ENCODE data around the gene ZNF446. TPM values are rescaled to one million over a fixed set of nuclear protein-coding genes. Genes with fewer than 3 reads are reported as not detected.
"Not testable (repeated sequence)": the region's sequence is repeated elsewhere in the genome, so short reads cannot be mapped to it uniquely, and the experiment has no call there.

ZNF446 gene
- total RNA-seq, 1 donor from 2014 or later, result 6.0 TPM

DNA sequence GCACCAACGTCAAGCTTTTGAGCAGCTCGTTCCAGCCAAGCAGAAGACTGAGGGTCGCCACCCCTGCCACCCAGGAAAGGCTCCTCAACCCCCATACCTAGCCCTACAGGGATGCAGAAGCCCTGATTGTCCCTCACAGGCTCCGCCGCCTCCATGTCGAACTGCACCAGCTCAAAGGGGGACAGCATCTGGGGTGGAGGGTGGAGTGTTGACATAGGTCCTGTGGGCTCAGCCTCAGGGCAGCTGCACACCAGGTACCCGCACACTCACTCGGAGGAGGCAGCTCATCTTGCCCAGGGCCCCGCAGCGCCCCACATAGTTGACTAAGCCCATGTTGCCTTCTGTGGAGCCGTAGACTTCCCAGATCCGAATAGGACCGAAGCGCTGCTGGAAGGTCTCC, 24.1 kb downstream of the ZNF446 start:
- no peaks in the 10 kb centered on the region for H3K79me2 ChIP-seq (ENCODE audit: insufficient read depth, low read length)
- no peaks in the 10 kb centered on the region for H3K27me3 Mint-ChIP-seq (ENCODE audit: low read depth, unreplicated experiment)
- no peak for DNase-seq (ENCODE audit: low read depth)
- peak overlapping the region; percentile 93 for H3K4me2 ChIP-seq (ENCODE audit: low read length)
- H3K4me1 Mint-ChIP-seq (ENCODE audit: low read depth, unreplicated experiment), result peaks cover 8% of the 10 kb centered on the region
- TF ChIP-seq, protein P1, sequence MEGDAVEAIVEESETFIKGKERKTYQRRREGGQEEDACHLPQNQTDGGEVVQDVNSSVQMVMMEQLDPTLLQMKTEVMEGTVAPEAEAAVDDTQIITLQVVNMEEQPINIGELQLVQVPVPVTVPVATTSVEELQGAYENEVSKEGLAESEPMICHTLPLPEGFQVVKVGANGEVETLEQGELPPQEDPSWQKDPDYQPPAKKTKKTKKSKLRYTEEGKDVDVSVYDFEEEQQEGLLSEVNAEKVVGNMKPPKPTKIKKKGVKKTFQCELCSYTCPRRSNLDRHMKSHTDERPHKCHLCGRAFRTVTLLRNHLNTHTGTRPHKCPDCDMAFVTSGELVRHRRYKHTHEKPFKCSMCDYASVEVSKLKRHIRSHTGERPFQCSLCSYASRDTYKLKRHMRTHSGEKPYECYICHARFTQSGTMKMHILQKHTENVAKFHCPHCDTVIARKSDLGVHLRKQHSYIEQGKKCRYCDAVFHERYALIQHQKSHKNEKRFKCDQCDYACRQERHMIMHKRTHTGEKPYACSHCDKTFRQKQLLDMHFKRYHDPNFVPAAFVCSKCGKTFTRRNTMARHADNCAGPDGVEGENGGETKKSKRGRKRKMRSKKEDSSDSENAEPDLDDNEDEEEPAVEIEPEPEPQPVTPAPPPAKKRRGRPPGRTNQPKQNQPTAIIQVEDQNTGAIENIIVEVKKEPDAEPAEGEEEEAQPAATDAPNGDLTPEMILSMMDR (IDR thresholded peaks at IDR 0.05; ENCODE audit: insufficient read depth, low read depth, low read length), result no peak
- TF ChIP-seq EZH2 (IDR thresholded peaks at IDR 0.05; ENCODE audit: insufficient read depth, low read length), result no peak
- peaks cover 8% of the 10 kb centered on the region for H3K36me3 Mint-ChIP-seq (ENCODE audit: low read depth, unreplicated experiment)
- H3K27ac Mint-ChIP-seq (ENCODE audit: unreplicated experiment), result no peak overlapping the region
- no peak for FAIRE-seq
- peaks cover 4% of the 10 kb centered on the region for H3K9me3 ChIP-seq (ENCODE audit: insufficient read depth, low read depth, low read length)
- no peak overlapping the region for H3K27ac ChIP-seq (ENCODE audit: low read depth, low read length)
- H3K4me3 ChIP-seq (ENCODE audit: insufficient read depth, low read depth, low read length), result no peak overlapping the region
- H3K9ac ChIP-seq (ENCODE audit: low read length), result no peak overlapping the region
- peak overlapping the region; percentile 91 for H3K4me3 Mint-ChIP-seq (ENCODE audit: unreplicated experiment)
- H3K27me3 ChIP-seq (ENCODE audit: insufficient read depth, low read length), result no peaks in the 10 kb centered on the region
- no peaks in the 10 kb centered on the region for H3K9me3 Mint-ChIP-seq (ENCODE audit: unreplicated experiment)
- H3K4me1 ChIP-seq (ENCODE audit: insufficient read depth, low read length), result peaks cover 4% of the 10 kb centered on the region
- H4K20me1 ChIP-seq (ENCODE audit: insufficient read depth, low read length), result no peaks in the 10 kb centered on the region
- H3K36me3 ChIP-seq (ENCODE audit: insufficient read depth, low read length), result no peaks in the 10 kb centered on the region
- H2AFZ ChIP-seq (ENCODE audit: low read depth, low read length), result no peak overlapping the region

DNA sequence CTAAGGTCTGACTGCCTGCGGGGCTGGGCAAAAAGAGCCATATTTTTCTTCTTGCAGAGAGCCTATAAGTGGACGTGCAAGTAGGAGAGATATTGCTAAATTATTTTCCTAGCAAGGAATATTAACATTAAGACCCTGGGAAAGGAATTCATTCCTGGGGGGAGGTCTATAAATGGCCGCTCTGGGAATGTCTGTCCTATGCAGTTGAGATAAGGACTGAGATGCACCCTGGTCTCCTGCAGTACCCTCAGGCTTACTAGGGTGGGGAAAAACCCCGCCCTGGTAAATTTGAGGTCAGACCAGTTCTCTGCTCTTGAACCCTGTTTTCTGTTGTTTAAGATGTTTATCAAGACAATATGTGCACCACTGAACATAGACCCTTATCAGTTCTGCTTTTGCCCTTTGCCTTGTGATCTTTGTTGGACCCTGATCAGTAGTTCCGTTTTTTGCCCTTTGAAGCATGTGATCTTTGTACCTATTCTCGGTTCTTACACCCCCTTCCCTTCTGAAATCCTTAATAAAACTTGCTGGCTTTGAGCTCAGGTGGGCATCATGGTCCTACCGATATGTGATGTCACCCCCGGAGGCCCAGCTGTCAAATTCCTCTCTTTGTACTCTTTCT, 31.6 kb downstream of the ZNF446 start:
- not testable (repeated sequence) for FAIRE-seq; H3K9ac ChIP-seq (ENCODE audit: low read length); H3K4me2 ChIP-seq (ENCODE audit: low read length); H3K36me3 Mint-ChIP-seq (ENCODE audit: low read depth, unreplicated experiment); H3K9me3 ChIP-seq (ENCODE audit: insufficient read depth, low read depth, low read length); H3K4me1 Mint-ChIP-seq (ENCODE audit: low read depth, unreplicated experiment); H2AFZ ChIP-seq (ENCODE audit: low read depth, low read length); H3K9me3 Mint-ChIP-seq (ENCODE audit: unreplicated experiment); H3K36me3 ChIP-seq (ENCODE audit: insufficient read depth, low read length); H3K4me3 Mint-ChIP-seq (ENCODE audit: unreplicated experiment); H3K27ac ChIP-seq (ENCODE audit: low read depth, low read length); H3K27me3 Mint-ChIP-seq (ENCODE audit: low read depth, unreplicated experiment); H3K27me3 ChIP-seq (ENCODE audit: insufficient read depth, low read length); H3K79me2 ChIP-seq (ENCODE audit: insufficient read depth, low read length); H3K4me3 ChIP-seq (ENCODE audit: insufficient read depth, low read depth, low read length); H4K20me1 ChIP-seq (ENCODE audit: insufficient read depth, low read length); DNase-seq (ENCODE audit: low read depth); H3K27ac Mint-ChIP-seq (ENCODE audit: unreplicated experiment); H3K4me1 ChIP-seq (ENCODE audit: insufficient read depth, low read length)

DNA sequence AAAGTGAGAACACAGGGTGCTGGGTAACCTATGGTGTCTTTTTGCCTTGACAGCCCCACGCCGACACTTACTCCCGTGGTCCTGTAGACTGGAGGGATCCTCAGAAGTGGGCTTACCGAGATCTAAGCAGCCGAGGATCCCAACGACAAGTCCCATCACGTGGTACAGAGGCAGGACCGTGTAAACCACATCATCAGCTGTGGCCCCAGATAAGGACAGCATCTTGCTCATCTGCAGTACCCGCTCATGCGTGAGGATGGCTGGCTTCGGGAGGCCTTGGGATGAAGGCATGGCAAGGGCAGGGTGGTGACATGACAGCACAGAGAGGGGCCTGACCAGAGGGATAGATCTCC, 33.6 kb downstream of the ZNF446 start:
- Mint-ChIP-seq H3K4me3 (ENCODE audit: unreplicated experiment) (no peak overlapping the region), H3K36me3 (ENCODE audit: low read depth, unreplicated experiment) (peaks cover 9% of the 10 kb centered on the region), H3K27ac (ENCODE audit: unreplicated experiment) (no peak overlapping the region), H3K27me3 (ENCODE audit: low read depth, unreplicated experiment) (no peaks in the 10 kb centered on the region), H3K9me3 (ENCODE audit: unreplicated experiment) (peaks cover 6% of the 10 kb centered on the region), H3K4me1 (ENCODE audit: low read depth, unreplicated experiment) (peaks cover under 1% of the 10 kb centered on the region)
- no peak overlapping the region for H3K4me2 ChIP-seq (ENCODE audit: low read length)
- H4K20me1 ChIP-seq (ENCODE audit: insufficient read depth, low read length), result peaks cover 3% of the 10 kb centered on the region
- H3K9ac ChIP-seq (ENCODE audit: low read length), result no peak overlapping the region
- H3K27ac ChIP-seq (ENCODE audit: low read depth, low read length), result no peak overlapping the region
- no peaks in the 10 kb centered on the region for H3K9me3 ChIP-seq (ENCODE audit: insufficient read depth, low read depth, low read length)
- TF ChIP-seq, protein P1 (IDR thresholded peaks at IDR 0.05; ENCODE audit: insufficient read depth, low read depth, low read length), result no peak
- TF ChIP-seq EZH2 (IDR thresholded peaks at IDR 0.05; ENCODE audit: insufficient read depth, low read length), result no peak
- no peak overlapping the region for H3K4me3 ChIP-seq (ENCODE audit: insufficient read depth, low read depth, low read length)
- FAIRE-seq (no peak), DNase-seq (ENCODE audit: low read depth) (no peak)
- no peaks in the 10 kb centered on the region for H3K36me3 ChIP-seq (ENCODE audit: insufficient read depth, low read length)
- no peak overlapping the region for H2AFZ ChIP-seq (ENCODE audit: low read depth, low read length)
- H3K27me3 ChIP-seq (ENCODE audit: insufficient read depth, low read length), result no peaks in the 10 kb centered on the region
- H3K79me2 ChIP-seq (ENCODE audit: insufficient read depth, low read length), result peaks cover 4% of the 10 kb centered on the region
- peaks cover 6% of the 10 kb centered on the region for H3K4me1 ChIP-seq (ENCODE audit: insufficient read depth, low read length)

Data from astrocyte (in vitro differentiated cells and primary cell).